ENCODE measurements around the gene AKAP13. TPM values are rescaled to one million over a fixed set of nuclear protein-coding genes. Genes with fewer than 3 reads are reported as not detected.

AKAP13 gene
- total and polyA plus RNA-seq, 5 donors from 2014 or later: 106 to 482 (median 112) TPM

DNA sequence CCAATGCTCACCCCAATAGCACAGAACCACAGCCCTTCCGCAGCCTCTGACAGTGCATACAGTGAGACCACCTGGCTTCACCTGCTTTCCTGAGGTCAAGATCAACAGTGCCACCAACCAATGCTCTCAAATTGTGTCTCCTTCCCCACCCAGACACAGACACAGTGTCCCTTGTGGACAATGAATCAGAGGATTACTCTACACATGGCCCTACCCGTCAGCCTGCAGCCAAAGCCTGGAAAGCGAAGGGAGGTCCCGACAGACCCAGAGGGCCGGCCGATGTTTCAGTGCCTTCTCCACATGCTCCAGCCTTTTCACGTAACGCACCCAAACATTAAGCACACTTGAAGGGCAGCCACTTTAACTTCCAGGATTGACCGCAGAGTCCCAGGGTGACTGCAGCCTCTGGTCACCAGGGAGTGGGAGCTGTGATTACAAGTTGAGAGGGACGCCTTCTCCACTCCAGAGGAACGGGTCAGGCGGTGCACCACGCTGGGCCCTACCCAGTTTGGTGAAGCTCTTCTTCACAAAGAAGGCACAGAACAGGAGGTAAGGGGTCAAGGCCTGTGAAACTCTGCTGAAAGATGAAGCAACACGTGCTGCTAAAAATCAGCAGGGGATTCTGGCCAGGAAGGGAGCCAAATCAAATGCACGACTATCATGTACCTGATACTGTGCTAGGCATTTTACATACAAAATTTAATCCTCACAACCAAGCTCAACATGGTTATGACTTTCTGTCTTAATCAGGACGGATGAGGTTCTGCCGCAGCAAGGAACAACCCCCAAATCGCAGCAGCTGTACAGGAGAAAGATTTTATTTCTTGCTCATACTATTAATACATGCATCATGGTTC is 397.1 kb downstream of the AKAP13 start:
- ATAC-seq (ENCODE audit: low read depth in 2 of 2): no peak
- Histone ChIP-seq H3K27ac (ENCODE audit: insufficient read depth, low read length, poor library complexity, severe bottlenecking) (no peak overlapping the region), H3K9me3 (ENCODE audit: control insufficient read depth in 2 of 2, low read length in 2 of 2) (no peaks in the 10 kb centered on the region), H3K4me3 (ENCODE audit: low read depth, low read length) (no peak overlapping the region), H3K27me3 (ENCODE audit: control insufficient read depth, insufficient read depth, low read length) (no peaks in the 10 kb centered on the region), H3K36me3 (ENCODE audit: control insufficient read depth, insufficient read depth, low read length) (no peaks in the 10 kb centered on the region), H3K4me1 (ENCODE audit: control insufficient read depth, insufficient read depth, low read length, poor library complexity, severe bottlenecking) (no peaks in the 10 kb centered on the region)
- Mint-ChIP-seq H3K36me3 (no peaks in the 10 kb centered on the region), H3K27ac (peak overlapping the region in 2 of 3 donors; percentile 44 to 78), H3K9me3 (peaks cover 0 to 1% (median 0%) of the 10 kb centered on the region in 7 donors), H3K4me3 (no peak overlapping the region), H3K4me1 (peaks cover 11 to 52% (median 25%) of the 10 kb centered on the region in 4 donors), H3K27me3 (no peaks in the 10 kb centered on the region)
- DNase-seq: no peak

DNA sequence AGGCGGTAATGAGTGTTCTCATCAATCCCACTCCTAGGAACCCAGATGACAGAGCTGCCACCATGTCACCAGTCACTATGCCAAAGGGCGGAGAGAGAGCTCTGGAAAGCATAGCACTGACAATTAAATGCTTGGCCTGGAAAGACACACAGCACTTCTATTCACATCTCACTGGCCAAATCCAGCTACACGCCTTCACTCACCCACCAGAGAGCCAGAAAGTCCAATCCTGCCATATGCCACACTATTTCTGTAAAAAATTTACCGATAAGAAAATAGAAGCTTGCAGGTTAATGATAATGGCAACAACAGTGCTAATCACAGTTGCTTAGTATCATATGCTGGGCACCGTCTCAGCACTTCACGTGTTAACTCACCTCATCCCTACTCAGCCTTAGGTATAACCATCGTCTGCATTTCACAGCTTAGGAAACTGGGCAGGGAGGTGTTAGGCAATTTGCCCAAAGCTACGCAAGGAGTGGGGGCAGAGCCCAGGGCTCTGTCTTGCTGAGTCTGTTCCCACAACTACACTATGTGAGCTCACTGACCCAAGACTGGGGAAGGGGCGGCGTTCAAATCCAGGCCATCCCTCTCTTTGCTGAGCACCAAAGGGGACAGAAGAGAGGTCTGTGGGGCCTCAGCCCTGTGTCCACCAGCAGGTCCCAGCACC is 397.8 kb downstream of the AKAP13 start:
- no peak overlapping the region for H3K4me3 Mint-ChIP-seq
- ATAC-seq (ENCODE audit: low read depth in 2 of 2): no peak
- H3K27me3 ChIP-seq (ENCODE audit: control insufficient read depth, insufficient read depth, low read length): no peaks in the 10 kb centered on the region
- H3K36me3 Mint-ChIP-seq: no peaks in the 10 kb centered on the region
- H3K4me3 ChIP-seq (ENCODE audit: low read depth, low read length): no peak overlapping the region
- no peaks in the 10 kb centered on the region for H3K4me1 ChIP-seq (ENCODE audit: control insufficient read depth, insufficient read depth, low read length, poor library complexity, severe bottlenecking)
- H3K36me3 ChIP-seq (ENCODE audit: control insufficient read depth, insufficient read depth, low read length): no peaks in the 10 kb centered on the region
- no peak for DNase-seq
- H3K9me3 ChIP-seq (ENCODE audit: control insufficient read depth in 2 of 2, low read length in 2 of 2): no peaks in the 10 kb centered on the region
- H3K4me1 Mint-ChIP-seq: peaks cover 11 to 51% (median 23%) of the 10 kb centered on the region in 4 donors
- H3K9me3 Mint-ChIP-seq: peaks cover 0 to 1% (median 0%) of the 10 kb centered on the region in 7 donors
- no peaks in the 10 kb centered on the region for H3K27me3 Mint-ChIP-seq
- peak overlapping the region in 2 of 3 donors; percentile 20 to 44 for H3K27ac Mint-ChIP-seq
- no peak overlapping the region for H3K27ac ChIP-seq (ENCODE audit: insufficient read depth, low read length, poor library complexity, severe bottlenecking)

DNA sequence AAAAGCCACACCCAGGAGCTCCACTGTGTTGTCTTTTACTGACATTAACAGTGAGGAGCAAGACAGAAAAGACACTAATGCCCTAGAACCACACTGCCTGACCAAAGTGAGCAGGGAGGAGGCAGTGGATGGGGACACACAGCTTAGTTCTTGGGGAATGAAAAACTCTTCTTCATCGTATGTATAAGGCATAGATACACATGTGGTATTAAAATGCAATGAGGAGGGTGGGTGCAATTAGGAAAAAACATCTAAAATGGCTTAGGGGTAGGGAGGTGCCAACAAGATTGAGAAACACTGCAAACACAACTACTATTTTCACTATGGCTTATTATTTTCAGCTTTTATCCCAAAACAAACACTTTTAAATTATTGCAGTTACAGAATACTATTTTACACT is 398.8 kb downstream of the AKAP13 start:
- H3K36me3 ChIP-seq (ENCODE audit: control insufficient read depth, insufficient read depth, low read length): no peaks in the 10 kb centered on the region
- no peaks in the 10 kb centered on the region for H3K27me3 ChIP-seq (ENCODE audit: control insufficient read depth, insufficient read depth, low read length)
- Mint-ChIP-seq H3K36me3 (no peaks in the 10 kb centered on the region), H3K27ac (peak overlapping the region; percentile 2 to 69 (median 54)), H3K4me3 (peak overlapping the region in 1 of 4 donors; percentile 24), H3K4me1 (peaks cover 11 to 52% (median 26%) of the 10 kb centered on the region in 4 donors), H3K9me3 (peaks cover 0 to 1% (median 0%) of the 10 kb centered on the region in 7 donors), H3K27me3 (no peaks in the 10 kb centered on the region)
- H3K4me1 ChIP-seq (ENCODE audit: control insufficient read depth, insufficient read depth, low read length, poor library complexity, severe bottlenecking): no peaks in the 10 kb centered on the region
- ATAC-seq (ENCODE audit: low read depth in 2 of 2) (no peak), DNase-seq (no peak)
- no peak overlapping the region for H3K27ac ChIP-seq (ENCODE audit: insufficient read depth, low read length, poor library complexity, severe bottlenecking)
- no peaks in the 10 kb centered on the region for H3K9me3 ChIP-seq (ENCODE audit: control insufficient read depth in 2 of 2, low read length in 2 of 2)
- no peak overlapping the region for H3K4me3 ChIP-seq (ENCODE audit: low read depth, low read length)

DNA sequence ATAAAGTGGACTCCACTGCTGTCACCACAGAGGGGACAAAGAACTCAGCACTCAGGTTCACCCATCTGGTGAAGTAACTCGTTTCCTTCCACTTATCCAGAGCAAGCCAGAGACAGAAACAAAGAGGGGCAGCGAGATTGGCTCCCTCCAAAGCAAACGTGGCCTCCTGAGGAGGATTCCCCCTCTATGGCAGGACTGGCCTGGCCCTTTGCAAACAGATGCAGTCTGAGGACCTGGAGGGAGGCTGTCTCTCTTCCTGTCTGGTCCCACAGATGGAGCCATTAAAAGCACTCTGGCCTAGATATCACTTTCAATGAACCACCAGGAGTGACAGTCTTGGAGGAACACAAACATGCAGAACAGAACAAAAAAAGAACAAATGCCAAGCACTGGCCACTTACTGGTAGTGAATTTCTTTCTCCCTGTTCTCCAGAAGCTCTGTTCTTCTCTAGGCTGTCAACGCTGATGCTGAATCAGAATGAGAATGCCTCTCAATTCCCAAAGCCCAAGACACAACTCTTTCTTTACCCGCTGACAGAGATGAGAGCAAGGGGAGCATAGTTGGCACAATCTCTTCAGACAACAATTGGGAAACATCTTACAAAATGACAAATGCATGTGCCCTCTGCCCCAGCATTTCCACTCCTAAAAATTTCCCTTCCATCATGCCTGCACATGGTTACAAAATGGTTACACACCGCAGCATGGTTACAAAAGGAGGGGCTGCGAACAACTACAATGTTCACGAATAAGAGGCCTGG is 400.0 kb downstream of the AKAP13 start:
- ATAC-seq (ENCODE audit: low read depth in 2 of 2) (no peak), DNase-seq (no peak)
- no peaks in the 10 kb centered on the region for H3K9me3 ChIP-seq (ENCODE audit: control insufficient read depth in 2 of 2, low read length in 2 of 2)
- H3K4me3 ChIP-seq (ENCODE audit: low read depth, low read length): no peak overlapping the region
- H3K4me1 ChIP-seq (ENCODE audit: control insufficient read depth, insufficient read depth, low read length, poor library complexity, severe bottlenecking): peaks cover 5% of the 10 kb centered on the region
- H3K36me3 ChIP-seq (ENCODE audit: control insufficient read depth, insufficient read depth, low read length): no peaks in the 10 kb centered on the region
- no peaks in the 10 kb centered on the region for H3K27me3 ChIP-seq (ENCODE audit: control insufficient read depth, insufficient read depth, low read length)
- H3K27me3 Mint-ChIP-seq: no peaks in the 10 kb centered on the region
- no peaks in the 10 kb centered on the region for H3K36me3 Mint-ChIP-seq
- peak overlapping the region in 1 of 4 donors; percentile 11 for H3K4me3 Mint-ChIP-seq
- H3K27ac Mint-ChIP-seq: no peak overlapping the region
- no peak overlapping the region for H3K27ac ChIP-seq (ENCODE audit: insufficient read depth, low read length, poor library complexity, severe bottlenecking)
- no peaks in the 10 kb centered on the region for H3K9me3 Mint-ChIP-seq
- H3K4me1 Mint-ChIP-seq: peaks cover 11 to 60% (median 32%) of the 10 kb centered on the region in 4 donors

DNA sequence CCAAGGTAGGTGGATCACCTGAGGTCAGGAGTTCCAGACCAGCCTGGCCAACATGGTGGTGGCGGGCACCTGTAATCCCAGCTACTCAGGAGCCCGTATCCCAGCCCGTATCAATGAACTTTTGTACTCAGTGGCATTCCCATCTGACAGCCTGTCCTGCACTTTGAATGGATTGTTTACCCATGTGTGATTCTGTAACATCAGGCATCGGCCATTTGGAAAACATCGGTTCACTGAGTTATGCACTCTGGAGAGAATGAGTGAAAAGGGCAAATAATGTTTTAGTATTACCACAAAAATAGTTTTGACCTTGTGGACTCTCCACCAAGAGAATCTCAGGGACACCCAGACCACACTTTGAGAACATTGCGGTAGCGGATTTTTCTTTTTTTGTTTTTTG is 400.7 kb downstream of the AKAP13 start:
- ATAC-seq (ENCODE audit: low read depth in 2 of 2) (no peak), DNase-seq (no peak)
- H3K4me1 Mint-ChIP-seq: peaks cover 11 to 66% (median 37%) of the 10 kb centered on the region in 4 donors
- no peaks in the 10 kb centered on the region for H3K36me3 ChIP-seq (ENCODE audit: control insufficient read depth, insufficient read depth, low read length)
- no peaks in the 10 kb centered on the region for H3K9me3 ChIP-seq (ENCODE audit: control insufficient read depth in 2 of 2, low read length in 2 of 2)
- H3K4me1 ChIP-seq (ENCODE audit: control insufficient read depth, insufficient read depth, low read length, poor library complexity, severe bottlenecking): peaks cover 12% of the 10 kb centered on the region
- peak overlapping the region in 1 of 3 donors; percentile 35 for H3K27ac Mint-ChIP-seq
- no peaks in the 10 kb centered on the region for H3K36me3 Mint-ChIP-seq
- no peak overlapping the region for H3K27ac ChIP-seq (ENCODE audit: insufficient read depth, low read length, poor library complexity, severe bottlenecking)
- no peak overlapping the region for H3K4me3 ChIP-seq (ENCODE audit: low read depth, low read length)
- no peaks in the 10 kb centered on the region for H3K27me3 Mint-ChIP-seq
- no peak overlapping the region for H3K4me3 Mint-ChIP-seq
- H3K9me3 Mint-ChIP-seq: no peaks in the 10 kb centered on the region
- no peaks in the 10 kb centered on the region for H3K27me3 ChIP-seq (ENCODE audit: control insufficient read depth, insufficient read depth, low read length)

- Mint-ChIP-seq H3K4me3 (no peak overlapping the region), H3K27me3 (no peaks in the 10 kb centered on the region), H3K27ac (peak overlapping the region in 2 of 3 donors; percentile 32 to 65), H3K4me1 (peaks cover 11 to 73% (median 40%) of the 10 kb centered on the region in 4 donors), H3K9me3 (no peaks in the 10 kb centered on the region), H3K36me3 (no peaks in the 10 kb centered on the region)
- Histone ChIP-seq H3K4me1 (ENCODE audit: control insufficient read depth, insufficient read depth, low read length, poor library complexity, severe bottlenecking) (peaks cover 18% of the 10 kb centered on the region), H3K27me3 (ENCODE audit: control insufficient read depth, insufficient read depth, low read length) (no peaks in the 10 kb centered on the region), H3K4me3 (ENCODE audit: low read depth, low read length) (no peak overlapping the region), H3K36me3 (ENCODE audit: control insufficient read depth, insufficient read depth, low read length) (no peaks in the 10 kb centered on the region), H3K9me3 (ENCODE audit: control insufficient read depth in 2 of 2, low read length in 2 of 2) (no peaks in the 10 kb centered on the region), H3K27ac (ENCODE audit: insufficient read depth, low read length, poor library complexity, severe bottlenecking) (no peak overlapping the region)
- DNase-seq (no peak), ATAC-seq (ENCODE audit: low read depth in 2 of 2) (no peak)
These were observed 401.7 kb downstream of the AKAP13 start for GRCh38 chr15:85782064-85782463.

DNA sequence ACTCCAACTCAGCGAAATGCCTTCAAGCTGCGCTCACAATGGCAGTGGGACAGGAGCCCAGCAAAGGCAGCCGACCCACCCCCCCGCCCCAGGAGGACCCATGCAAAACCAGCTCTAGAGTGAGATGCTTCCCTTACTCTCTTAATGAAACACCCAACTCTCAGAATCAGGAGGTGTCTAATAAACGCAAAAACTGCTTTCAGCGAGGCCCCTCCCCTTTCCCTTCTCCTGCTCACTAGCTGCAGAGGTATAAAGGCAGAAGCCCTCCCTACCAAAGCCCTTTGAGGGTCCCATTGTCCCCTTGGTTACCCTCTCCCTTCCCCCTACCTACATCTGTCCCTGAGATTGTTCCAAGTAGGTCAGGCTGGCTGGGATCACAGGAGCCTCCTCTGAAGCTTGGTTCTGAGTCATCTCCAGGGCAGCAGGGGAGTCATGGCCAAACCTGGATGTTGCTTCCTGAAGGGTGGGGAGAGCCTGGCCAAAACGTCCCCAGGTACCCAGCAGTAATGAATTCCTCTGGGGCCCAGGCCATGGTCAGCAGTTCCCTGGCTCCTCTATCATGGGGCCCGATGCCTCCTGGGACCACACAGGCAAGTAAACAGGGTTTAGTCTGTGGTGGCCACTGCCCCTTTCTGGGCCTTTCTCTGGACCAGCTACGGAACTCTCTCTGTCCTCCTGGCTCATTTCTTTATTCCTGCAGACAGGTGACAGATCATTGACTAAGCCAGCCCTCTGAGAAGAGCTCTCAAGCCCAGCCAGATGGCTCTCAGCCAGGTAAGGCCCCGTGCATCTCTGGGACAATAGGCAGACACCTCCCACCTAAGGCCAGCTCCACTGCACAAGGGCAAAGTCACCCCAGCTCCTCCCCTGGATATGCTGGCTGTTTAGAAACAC is 405.7 kb downstream of the AKAP13 start:
- no peaks in the 10 kb centered on the region for H3K27me3 Mint-ChIP-seq
- peak overlapping the region; percentile 40 to 83 (median 66) for H3K4me3 Mint-ChIP-seq
- ATAC-seq (ENCODE audit: low read depth in 2 of 2): peak in 1 of 2 donors; percentile 37
- DNase-seq: no peak
- Histone ChIP-seq H3K4me1 (ENCODE audit: control insufficient read depth, insufficient read depth, low read length, poor library complexity, severe bottlenecking) (peaks cover 18% of the 10 kb centered on the region), H3K36me3 (ENCODE audit: control insufficient read depth, insufficient read depth, low read length) (no peaks in the 10 kb centered on the region), H3K27me3 (ENCODE audit: control insufficient read depth, insufficient read depth, low read length) (no peaks in the 10 kb centered on the region), H3K4me3 (ENCODE audit: low read depth, low read length) (peak overlapping the region; percentile 57), H3K9me3 (ENCODE audit: control insufficient read depth in 2 of 2, low read length in 2 of 2) (no peaks in the 10 kb centered on the region), H3K27ac (ENCODE audit: insufficient read depth, low read length, poor library complexity, severe bottlenecking) (no peak overlapping the region)
- peaks cover 6 to 64% (median 34%) of the 10 kb centered on the region in 4 donors for H3K4me1 Mint-ChIP-seq
- peaks cover 3% of the 10 kb centered on the region for H3K36me3 Mint-ChIP-seq
- no peaks in the 10 kb centered on the region for H3K9me3 Mint-ChIP-seq
- peak overlapping the region; percentile 90 to 93 (median 91) for H3K27ac Mint-ChIP-seq
